GM19395 (cell line): ENCODE results near the gene SERPINB5.
"Not testable (repeated sequence)": the region's sequence is repeated elsewhere in the genome, so short reads cannot be mapped to it uniquely, and the experiment has no call there.

Experiments
- ATAC-seq: cut with Tn5 transposase; IDR thresholded peaks from one replicate; pipeline ENCODE4 v1.9.1; 2021; ENCODE audit warnings: mild to moderate bottlenecking, moderate library complexity; ENCODE audit not compliant: unreplicated experiment

The SERPINB5 gene

GRCh38 chr18:63476668-63477067 lies at the start of gene SERPINB5:
TSS of gene SERPINB5 (plus strand) at chr18:63476958. CDS start at chr18:63484429, 7,471 bp downstream.
- ATAC-seq: no peak

GRCh38 chr18:63427558-63427957 lies 49.2 kb upstream of the SERPINB5 start:
- ATAC-seq: no peak

- no peak for ATAC-seq
Observed at GRCh38 chr18:63430526-63430925, 46.2 kb upstream of the SERPINB5 start.

GRCh38 chr18:63431180-63431579 lies 45.6 kb upstream of the SERPINB5 start:
- no peak for ATAC-seq

GRCh38 chr18:63433334-63433866 lies 43.4 kb upstream of the SERPINB5 start:
- no peak for ATAC-seq

GRCh38 chr18:63438181-63438580 lies 38.6 kb upstream of the SERPINB5 start:
- no peak for ATAC-seq

- ATAC-seq: peak; percentile 72
Observed at GRCh38 chr18:63439334-63439733, 37.4 kb upstream of the SERPINB5 start.

GRCh38 chr18:63440219-63440618 lies 36.5 kb upstream of the SERPINB5 start:
- no peak for ATAC-seq

- ATAC-seq: peak; percentile 55
Observed at GRCh38 chr18:63440881-63441280, 35.9 kb upstream of the SERPINB5 start.

GRCh38 chr18:63443829-63444228 lies 32.9 kb upstream of the SERPINB5 start:
- ATAC-seq: no peak

GRCh38 chr18:63444580-63444979 lies 32.2 kb upstream of the SERPINB5 start:
- ATAC-seq: no peak

GRCh38 chr18:63445037-63445436 lies 31.7 kb upstream of the SERPINB5 start:
- no peak for ATAC-seq

GRCh38 chr18:63446266-63446665 lies 30.5 kb upstream of the SERPINB5 start:
- ATAC-seq: no peak

- ATAC-seq: no peak
Observed at GRCh38 chr18:63447066-63447465, 29.7 kb upstream of the SERPINB5 start.

- ATAC-seq: no peak
Observed at GRCh38 chr18:63449426-63449825, 27.3 kb upstream of the SERPINB5 start.

GRCh38 chr18:63451799-63452660 lies 24.7 kb upstream of the SERPINB5 start:
- ATAC-seq: no peak

GRCh38 chr18:63452751-63453150 lies 24.0 kb upstream of the SERPINB5 start:
- not testable (repeated sequence) for ATAC-seq

GRCh38 chr18:63454497-63454896 lies 22.3 kb upstream of the SERPINB5 start:
- no peak for ATAC-seq

- ATAC-seq: no peak
Observed at GRCh38 chr18:63457977-63458376, 18.8 kb upstream of the SERPINB5 start.

GRCh38 chr18:63460414-63460813 lies 16.3 kb upstream of the SERPINB5 start:
- no peak for ATAC-seq

GRCh38 chr18:63464434-63464833 lies 12.3 kb upstream of the SERPINB5 start:
- ATAC-seq: no peak

GRCh38 chr18:63465059-63465458 lies 11.7 kb upstream of the SERPINB5 start:
- no peak for ATAC-seq
